ENCODE results near the gene RBMXL3. TPM values are rescaled to one million over a fixed set of nuclear protein-coding genes. Genes with fewer than 3 reads are reported as not detected.
"Not testable (repeated sequence)": the region's sequence is repeated elsewhere in the genome, so short reads cannot be mapped to it uniquely, and the experiment has no call there.

Gene RBMXL3
- total and polyA plus RNA-seq, 2 donors, result not detected

- no peak overlapping the region for H3K27ac ChIP-seq (ENCODE audit: low read depth in 1 of 2, low read length in 1 of 2)
- H3K27me3 ChIP-seq (ENCODE audit: control insufficient read depth in 2 of 2, insufficient read depth in 1 of 2, low read length in 1 of 2), result no peaks in the 10 kb centered on the region
- H3K9me3 ChIP-seq (ENCODE audit: control insufficient read depth in 2 of 2, insufficient read depth in 1 of 2, low read length in 1 of 2), result peaks cover 0 to 33% of the 10 kb centered on the region in 2 donors
- no peaks in the 10 kb centered on the region for H3K36me3 ChIP-seq (ENCODE audit: control insufficient read depth in 2 of 2, insufficient read depth in 2 of 2, low read length in 1 of 2)
- no peak for DNase-seq (ENCODE audit: low read depth in 6 of 9, low spot score in 9 of 9)
- no peak overlapping the region for H3K4me3 ChIP-seq (ENCODE audit: low read length in 2 of 2)
- no peaks in the 10 kb centered on the region for H3K4me1 ChIP-seq (ENCODE audit: control insufficient read depth in 2 of 2, insufficient read depth in 2 of 2, low read length in 2 of 2)
- 97% methylated on average over 64 of the region's 64 CpGs for WGBS
These were observed 1.7 kb downstream of the RBMXL3 start for GRCh38 chrX:115190636-115191489.

- Histone ChIP-seq H3K9me3 (ENCODE audit: control insufficient read depth in 2 of 2, insufficient read depth in 1 of 2, low read length in 1 of 2) (peaks cover 0 to 33% of the 10 kb centered on the region in 2 donors), H3K27me3 (ENCODE audit: control insufficient read depth in 2 of 2, insufficient read depth in 1 of 2, low read length in 1 of 2) (no peaks in the 10 kb centered on the region), H3K4me3 (ENCODE audit: low read length in 2 of 2) (no peak overlapping the region), H3K36me3 (ENCODE audit: control insufficient read depth in 2 of 2, insufficient read depth in 2 of 2, low read length in 1 of 2) (no peaks in the 10 kb centered on the region), H3K4me1 (ENCODE audit: control insufficient read depth in 2 of 2, insufficient read depth in 2 of 2, low read length in 2 of 2) (no peaks in the 10 kb centered on the region), H3K27ac (ENCODE audit: low read depth in 1 of 2, low read length in 1 of 2) (no peak overlapping the region)
- no peak for DNase-seq (ENCODE audit: low read depth in 6 of 9, low spot score in 9 of 9)
- 96% methylated on average over 64 of the region's 64 CpGs for WGBS
These were observed 2.5 kb downstream of the RBMXL3 start for GRCh38 chrX:115191490-115192243.

- Histone ChIP-seq H3K9me3 (ENCODE audit: control insufficient read depth in 2 of 2, insufficient read depth in 1 of 2, low read length in 1 of 2) (peaks cover 0 to 33% of the 10 kb centered on the region in 2 donors), H3K27me3 (ENCODE audit: control insufficient read depth in 2 of 2, insufficient read depth in 1 of 2, low read length in 1 of 2) (no peaks in the 10 kb centered on the region), H3K4me3 (ENCODE audit: low read length in 2 of 2) (no peak overlapping the region), H3K27ac (ENCODE audit: low read depth in 1 of 2, low read length in 1 of 2) (no peak overlapping the region), H3K36me3 (ENCODE audit: control insufficient read depth in 2 of 2, insufficient read depth in 2 of 2, low read length in 1 of 2) (no peaks in the 10 kb centered on the region), H3K4me1 (ENCODE audit: control insufficient read depth in 2 of 2, insufficient read depth in 2 of 2, low read length in 2 of 2) (no peaks in the 10 kb centered on the region)
- WGBS, result 95% methylated on average over 35 of the region's 35 CpGs
- DNase-seq (ENCODE audit: low read depth in 6 of 9, low spot score in 9 of 9), result no peak
These were observed 3.1 kb downstream of the RBMXL3 start for GRCh38 chrX:115192244-115192700.

- Histone ChIP-seq H3K9me3 (ENCODE audit: control insufficient read depth in 2 of 2, insufficient read depth in 1 of 2, low read length in 1 of 2) (peaks cover 0 to 8% of the 10 kb centered on the region in 2 donors), H3K27me3 (ENCODE audit: control insufficient read depth in 2 of 2, insufficient read depth in 1 of 2, low read length in 1 of 2) (no peaks in the 10 kb centered on the region), H3K36me3 (ENCODE audit: control insufficient read depth in 2 of 2, insufficient read depth in 2 of 2, low read length in 1 of 2) (no peaks in the 10 kb centered on the region), H3K4me1 (ENCODE audit: control insufficient read depth in 2 of 2, insufficient read depth in 2 of 2, low read length in 2 of 2) (no peaks in the 10 kb centered on the region), H3K27ac (ENCODE audit: low read depth in 1 of 2, low read length in 1 of 2) (no peak overlapping the region), H3K4me3 (ENCODE audit: low read length in 2 of 2) (no peak overlapping the region)
- 88% methylated on average over 1 of the region's 1 CpG for WGBS
- DNase-seq (ENCODE audit: low read depth in 6 of 9, low spot score in 9 of 9), result no peak
These were observed 14.8 kb downstream of the RBMXL3 start for GRCh38 chrX:115204040-115204439.

- H3K27ac ChIP-seq (ENCODE audit: low read depth in 1 of 2, low read length in 1 of 2); H3K27me3 ChIP-seq (ENCODE audit: control insufficient read depth in 2 of 2, insufficient read depth in 1 of 2, low read length in 1 of 2); H3K9me3 ChIP-seq (ENCODE audit: control insufficient read depth in 2 of 2, insufficient read depth in 1 of 2, low read length in 1 of 2); DNase-seq (ENCODE audit: low read depth in 6 of 9, low spot score in 9 of 9); H3K36me3 ChIP-seq (ENCODE audit: control insufficient read depth in 2 of 2, insufficient read depth in 2 of 2, low read length in 1 of 2); H3K4me1 ChIP-seq (ENCODE audit: control insufficient read depth in 2 of 2, insufficient read depth in 2 of 2, low read length in 2 of 2); H3K4me3 ChIP-seq (ENCODE audit: low read length in 2 of 2): not testable (repeated sequence)
These were observed 20.3 kb downstream of the RBMXL3 start for GRCh38 chrX:115209547-115209946.

- Histone ChIP-seq H3K4me1 (ENCODE audit: control insufficient read depth in 2 of 2, insufficient read depth in 2 of 2, low read length in 2 of 2) (no peaks in the 10 kb centered on the region), H3K27me3 (ENCODE audit: control insufficient read depth in 2 of 2, insufficient read depth in 1 of 2, low read length in 1 of 2) (no peaks in the 10 kb centered on the region), H3K27ac (ENCODE audit: low read depth in 1 of 2, low read length in 1 of 2) (no peak overlapping the region), H3K9me3 (ENCODE audit: control insufficient read depth in 2 of 2, insufficient read depth in 1 of 2, low read length in 1 of 2) (peaks cover 0 to 3% of the 10 kb centered on the region in 2 donors), H3K4me3 (ENCODE audit: low read length in 2 of 2) (no peak overlapping the region), H3K36me3 (ENCODE audit: control insufficient read depth in 2 of 2, insufficient read depth in 2 of 2, low read length in 1 of 2) (no peaks in the 10 kb centered on the region)
- 95% methylated on average over 1 of the region's 1 CpG for WGBS
- DNase-seq (ENCODE audit: low read depth in 6 of 9, low spot score in 9 of 9), result no peak
These were observed 24.9 kb downstream of the RBMXL3 start for GRCh38 chrX:115214151-115214550.

- no peaks in the 10 kb centered on the region for H3K27me3 ChIP-seq (ENCODE audit: control insufficient read depth in 2 of 2, insufficient read depth in 1 of 2, low read length in 1 of 2)
- H3K4me3 ChIP-seq (ENCODE audit: low read length in 2 of 2), result no peak overlapping the region
- H3K4me1 ChIP-seq (ENCODE audit: control insufficient read depth in 2 of 2, insufficient read depth in 2 of 2, low read length in 2 of 2), result no peaks in the 10 kb centered on the region
- peaks cover 0 to 3% of the 10 kb centered on the region in 2 donors for H3K9me3 ChIP-seq (ENCODE audit: control insufficient read depth in 2 of 2, insufficient read depth in 1 of 2, low read length in 1 of 2)
- H3K36me3 ChIP-seq (ENCODE audit: control insufficient read depth in 2 of 2, insufficient read depth in 2 of 2, low read length in 1 of 2), result no peaks in the 10 kb centered on the region
- WGBS, result 52% methylated on average over 3 of the region's 3 CpGs
- H3K27ac ChIP-seq (ENCODE audit: low read depth in 1 of 2, low read length in 1 of 2), result no peak overlapping the region
- no peak for DNase-seq (ENCODE audit: low read depth in 6 of 9, low spot score in 9 of 9)
These were observed 25.4 kb downstream of the RBMXL3 start for GRCh38 chrX:115214605-115215004.

- DNase-seq (ENCODE audit: low read depth in 6 of 9, low spot score in 9 of 9); H3K9me3 ChIP-seq (ENCODE audit: control insufficient read depth in 2 of 2, insufficient read depth in 1 of 2, low read length in 1 of 2); H3K27ac ChIP-seq (ENCODE audit: low read depth in 1 of 2, low read length in 1 of 2); H3K36me3 ChIP-seq (ENCODE audit: control insufficient read depth in 2 of 2, insufficient read depth in 2 of 2, low read length in 1 of 2); H3K4me3 ChIP-seq (ENCODE audit: low read length in 2 of 2); H3K27me3 ChIP-seq (ENCODE audit: control insufficient read depth in 2 of 2, insufficient read depth in 1 of 2, low read length in 1 of 2); H3K4me1 ChIP-seq (ENCODE audit: control insufficient read depth in 2 of 2, insufficient read depth in 2 of 2, low read length in 2 of 2): not testable (repeated sequence)
- WGBS, result 98% methylated on average over 4 of the region's 4 CpGs
These were observed 28.1 kb downstream of the RBMXL3 start for GRCh38 chrX:115217346-115217745.

- Histone ChIP-seq H3K27me3 (ENCODE audit: control insufficient read depth in 2 of 2, insufficient read depth in 1 of 2, low read length in 1 of 2) (no peaks in the 10 kb centered on the region), H3K36me3 (ENCODE audit: control insufficient read depth in 2 of 2, insufficient read depth in 2 of 2, low read length in 1 of 2) (no peaks in the 10 kb centered on the region), H3K4me3 (ENCODE audit: low read length in 2 of 2) (no peak overlapping the region), H3K27ac (ENCODE audit: low read depth in 1 of 2, low read length in 1 of 2) (no peak overlapping the region), H3K4me1 (ENCODE audit: control insufficient read depth in 2 of 2, insufficient read depth in 2 of 2, low read length in 2 of 2) (no peaks in the 10 kb centered on the region), H3K9me3 (ENCODE audit: control insufficient read depth in 2 of 2, insufficient read depth in 1 of 2, low read length in 1 of 2) (no peaks in the 10 kb centered on the region)
- DNase-seq (ENCODE audit: low read depth in 6 of 9, low spot score in 9 of 9), result peak in 1 of 9 donors; percentile 26
- WGBS, result 5% methylated on average over 1 of the region's 1 CpG
These were observed 37.7 kb downstream of the RBMXL3 start for GRCh38 chrX:115226929-115227328.
